GM23338 (cell line): Measurements from ENCODE around the gene CD300H. TPM values are rescaled to one million over a fixed set of nuclear protein-coding genes. Genes with fewer than 3 reads are reported as not detected.

Source experiments
- ATAC-seq: fragments of 200-7000 bp; cut with Tn5 transposase; 3 replicates; pipeline ENCODE4 v1.9.1; 2020
- DNase-seq: peaks from one replicate; pipeline ENCODE4 v3.0.0-alpha.2; 2015; ENCODE audit warnings: low spot score
- H2AFZ ChIP-seq: fragments of 200-600 bp; sonication (generic); 2 replicates; pipeline ENCODE4 v1.8.0; 2016; ENCODE audit warnings: antibody characterized with exemption, mild to moderate bottlenecking, moderate library complexity
- H3F3A ChIP-seq: fragments of 200-600 bp; sonication (generic); replicated peaks from 2 replicates; pipeline ENCODE4 v1.8.0; 2017; ENCODE audit warnings: antibody characterized with exemption, mixed run types, low read depth
- H3K27ac ChIP-seq: fragments of 200-600 bp; sonication (generic); 2 replicates; pipeline ENCODE4 v1.6.1; 2016; ENCODE audit warnings: low read depth
- H3K27me3 ChIP-seq: fragments of 200-600 bp; sonication (generic); 2 replicates; pipeline ENCODE4 v1.8.0; 2016; ENCODE audit warnings: mild to moderate bottlenecking, mixed run types, moderate library complexity; ENCODE audit not compliant: insufficient read depth
- H3K36me3 ChIP-seq: fragments of 200-600 bp; sonication (generic); 2 replicates; pipeline ENCODE4 v1.8.0; 2016; ENCODE audit warnings: mild to moderate bottlenecking; ENCODE audit not compliant: insufficient read depth
- H3K4me1 ChIP-seq: fragments of 200-600 bp; sonication (generic); 2 replicates; pipeline ENCODE4 v1.8.0; 2016; ENCODE audit warnings: mild to moderate bottlenecking, moderate library complexity; ENCODE audit not compliant: insufficient read depth
- H3K4me2 ChIP-seq: fragments of 200-600 bp; sonication (generic); 2 replicates; pipeline ENCODE4 v1.7.1; 2017; ENCODE audit warnings: mixed run types
- H3K4me3 ChIP-seq: fragments of 200-600 bp; sonication (generic); 2 replicates; pipeline ENCODE4 v1.6.1; 2016; ENCODE audit warnings: mixed run types
- H3K79me2 ChIP-seq: fragments of 200-600 bp; sonication (generic); replicated peaks from 2 replicates; pipeline ENCODE4 v1.8.0; 2017; ENCODE audit warnings: mild to moderate bottlenecking; ENCODE audit not compliant: insufficient read depth
- H3K9me2 ChIP-seq: fragments of 200-600 bp; sonication (generic); 2 replicates; pipeline ENCODE4 v1.8.0; 2017; ENCODE audit not compliant: insufficient read depth
- H4K20me1 ChIP-seq: fragments of 200-600 bp; sonication (generic); replicated peaks from 2 replicates; pipeline ENCODE4 v1.8.0; 2017; ENCODE audit warnings: mild to moderate bottlenecking; ENCODE audit not compliant: insufficient read depth
- H3K27ac Mint-ChIP-seq: 2 replicates; pipeline ENCODE4 v1.8.0; 2020; ENCODE audit warnings: inconsistent platforms, mild to moderate bottlenecking, moderate library complexity, mixed read lengths
- H3K27me3 Mint-ChIP-seq: 3 replicates; pipeline ENCODE4 v1.8.0; 2022; ENCODE audit warnings: low read depth, mild to moderate bottlenecking, moderate library complexity, mixed read lengths, inconsistent platforms; ENCODE audit not compliant: insufficient read depth, poor library complexity
- H3K36me3 Mint-ChIP-seq: 3 replicates; pipeline ENCODE4 v1.8.0; 2021; ENCODE audit warnings: low read depth, mild to moderate bottlenecking, inconsistent platforms, moderate library complexity, mixed read lengths
- H3K4me1 Mint-ChIP-seq: 3 replicates; pipeline ENCODE4 v1.8.0; 2020; ENCODE audit warnings: mild to moderate bottlenecking, inconsistent platforms, mixed read lengths
- H3K4me3 Mint-ChIP-seq: 3 replicates; pipeline ENCODE4 v1.8.0; 2021; ENCODE audit warnings: moderate library complexity, mild to moderate bottlenecking, inconsistent platforms, mixed read lengths
- H3K9me3 Mint-ChIP-seq: 3 replicates; pipeline ENCODE4 v1.8.0; 2020; ENCODE audit warnings: moderate library complexity, mild to moderate bottlenecking, inconsistent platforms, mixed read lengths
- CREB1 ChIP-seq: fragments of 250-450 bp; sonication (Bioruptor Pico); IDR thresholded peaks from 2 replicates; pipeline ENCODE4 v1.5.0; 2020; ENCODE audit warnings: low read depth, mild to moderate bottlenecking, moderate library complexity
- EZH2 ChIP-seq: fragments of 200-600 bp; sonication (generic); IDR thresholded peaks from one replicate; pipeline ENCODE4 v1.8.0; 2017; ENCODE audit warnings: antibody characterized with exemption, mild to moderate bottlenecking, low read depth; ENCODE audit not compliant: unreplicated experiment
- EZH2phosphoT487 ChIP-seq: fragments of 200-600 bp; sonication (generic); IDR thresholded peaks from one replicate; pipeline ENCODE4 v1.8.1; 2018; ENCODE audit warnings: antibody characterized with exemption; ENCODE audit not compliant: unreplicated experiment
- NANOG ChIP-seq: IDR thresholded peaks from 2 replicates; pipeline ENCODE4 v1.6.1; 2016; ENCODE audit warnings: antibody characterized with exemption, borderline replicate concordance
- POLR2AphosphoS5 ChIP-seq: IDR thresholded peaks from 2 replicates; pipeline ENCODE4 v1.6.1; 2016; ENCODE audit warnings: antibody characterized with exemption, low read depth
- ZNF331 ChIP-seq: fragments of 250-450 bp; sonication (Bioruptor Pico); IDR thresholded peaks from 2 replicates; pipeline ENCODE4 v1.5.0; 2020; ENCODE audit warnings: low read depth, mild to moderate bottlenecking, moderate library complexity
- polyA plus RNA-seq: library from polyadenylated mRNA; unstranded; fragments of >200 nt; fragmentation: Nextera tagmentation; extraction: Ambion mirVana; gene quantifications from 2 replicates; pipeline ENCODE4 v1.2.1, GENCODE V29; 2016
- total RNA-seq: library from RNA; depleted of rRNA; stranded (reverse); fragments of >200 nt; shearing (Covaris generic); gene quantifications from 2 replicates; pipeline ENCODE4 v1.2.3, GENCODE V29; 2014
- TF ChIP-seq, protein P1 (sequence below): IDR thresholded peaks from one replicate; pipeline ENCODE4 v1.6.1; 2018; ENCODE audit warnings: antibody characterized with exemption; ENCODE audit not compliant: unreplicated experiment
- TF ChIP-seq, protein P2 (sequence below): IDR thresholded peaks from 2 replicates; pipeline ENCODE4 v1.6.1; 2016; ENCODE audit warnings: antibody characterized with exemption

The CD300H gene
- total and polyA plus RNA-seq, 2 experiments from 2014 or later: not detected

DNA sequence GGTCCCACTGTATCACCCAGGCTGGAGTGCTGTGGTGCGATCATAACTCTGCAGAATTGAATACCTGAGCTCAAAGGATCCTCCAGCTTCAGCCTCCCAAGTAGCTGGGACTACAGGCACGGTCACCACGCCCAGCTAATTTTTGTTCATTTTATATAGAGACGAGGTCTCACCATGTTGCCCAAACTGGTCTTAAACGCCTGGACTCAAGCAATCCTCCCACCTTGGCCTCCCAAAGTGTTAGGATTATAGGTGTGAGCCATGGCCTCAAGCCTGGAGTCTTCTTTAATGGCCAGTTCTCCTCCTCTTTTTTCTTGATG lies 36.5 kb downstream of the CD300H start (continued):
- TF ChIP-seq, protein P1, sequence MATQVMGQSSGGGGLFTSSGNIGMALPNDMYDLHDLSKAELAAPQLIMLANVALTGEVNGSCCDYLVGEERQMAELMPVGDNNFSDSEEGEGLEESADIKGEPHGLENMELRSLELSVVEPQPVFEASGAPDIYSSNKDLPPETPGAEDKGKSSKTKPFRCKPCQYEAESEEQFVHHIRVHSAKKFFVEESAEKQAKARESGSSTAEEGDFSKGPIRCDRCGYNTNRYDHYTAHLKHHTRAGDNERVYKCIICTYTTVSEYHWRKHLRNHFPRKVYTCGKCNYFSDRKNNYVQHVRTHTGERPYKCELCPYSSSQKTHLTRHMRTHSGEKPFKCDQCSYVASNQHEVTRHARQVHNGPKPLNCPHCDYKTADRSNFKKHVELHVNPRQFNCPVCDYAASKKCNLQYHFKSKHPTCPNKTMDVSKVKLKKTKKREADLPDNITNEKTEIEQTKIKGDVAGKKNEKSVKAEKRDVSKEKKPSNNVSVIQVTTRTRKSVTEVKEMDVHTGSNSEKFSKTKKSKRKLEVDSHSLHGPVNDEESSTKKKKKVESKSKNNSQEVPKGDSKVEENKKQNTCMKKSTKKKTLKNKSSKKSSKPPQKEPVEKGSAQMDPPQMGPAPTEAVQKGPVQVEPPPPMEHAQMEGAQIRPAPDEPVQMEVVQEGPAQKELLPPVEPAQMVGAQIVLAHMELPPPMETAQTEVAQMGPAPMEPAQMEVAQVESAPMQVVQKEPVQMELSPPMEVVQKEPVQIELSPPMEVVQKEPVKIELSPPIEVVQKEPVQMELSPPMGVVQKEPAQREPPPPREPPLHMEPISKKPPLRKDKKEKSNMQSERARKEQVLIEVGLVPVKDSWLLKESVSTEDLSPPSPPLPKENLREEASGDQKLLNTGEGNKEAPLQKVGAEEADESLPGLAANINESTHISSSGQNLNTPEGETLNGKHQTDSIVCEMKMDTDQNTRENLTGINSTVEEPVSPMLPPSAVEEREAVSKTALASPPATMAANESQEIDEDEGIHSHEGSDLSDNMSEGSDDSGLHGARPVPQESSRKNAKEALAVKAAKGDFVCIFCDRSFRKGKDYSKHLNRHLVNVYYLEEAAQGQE: no peak
- TF ChIP-seq, protein P2, sequence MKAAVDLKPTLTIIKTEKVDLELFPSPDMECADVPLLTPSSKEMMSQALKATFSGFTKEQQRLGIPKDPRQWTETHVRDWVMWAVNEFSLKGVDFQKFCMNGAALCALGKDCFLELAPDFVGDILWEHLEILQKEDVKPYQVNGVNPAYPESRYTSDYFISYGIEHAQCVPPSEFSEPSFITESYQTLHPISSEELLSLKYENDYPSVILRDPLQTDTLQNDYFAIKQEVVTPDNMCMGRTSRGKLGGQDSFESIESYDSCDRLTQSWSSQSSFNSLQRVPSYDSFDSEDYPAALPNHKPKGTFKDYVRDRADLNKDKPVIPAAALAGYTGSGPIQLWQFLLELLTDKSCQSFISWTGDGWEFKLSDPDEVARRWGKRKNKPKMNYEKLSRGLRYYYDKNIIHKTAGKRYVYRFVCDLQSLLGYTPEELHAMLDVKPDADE: no peak
- TF ChIP-seq CREB1 (CRISPR knock-in tag): no peak
- no peak for TF ChIP-seq POLR2AphosphoS5
- no peak for TF ChIP-seq EZH2phosphoT487
- no peak for TF ChIP-seq ZNF331 (CRISPR knock-in tag)
- no peak for TF ChIP-seq EZH2
- no peak for TF ChIP-seq NANOG

DNA sequence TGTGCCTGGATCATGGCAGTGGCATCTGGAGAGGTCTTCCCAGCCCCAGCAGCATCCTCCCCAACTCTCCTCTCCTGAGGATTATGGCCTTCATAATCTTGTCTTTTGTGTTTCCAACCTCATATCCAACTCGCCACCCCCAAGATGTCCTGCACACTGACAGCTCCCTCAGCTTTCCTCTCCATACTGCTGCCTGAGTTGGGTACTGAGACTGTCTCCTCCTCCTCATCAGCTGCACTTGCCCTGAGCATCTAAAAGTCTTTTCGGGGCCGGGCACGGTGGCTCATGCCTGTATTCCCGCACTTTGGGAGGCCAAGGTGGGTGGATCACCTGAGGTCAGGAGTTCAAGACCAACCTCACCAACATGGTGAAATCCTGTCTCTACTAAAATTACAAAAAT lies 38.1 kb downstream of the CD300H start:
- H3K36me3 Mint-ChIP-seq: no peaks in the 10 kb centered on the region
- TF ChIP-seq, protein P1: no peak
- TF ChIP-seq CREB1 (CRISPR knock-in tag): no peak
- TF ChIP-seq NANOG: no peak
- no peak overlapping the region for H3K4me3 ChIP-seq
- H3K27ac ChIP-seq: no peak overlapping the region
- H3K4me2 ChIP-seq: no peak overlapping the region
- H3F3A ChIP-seq: no peaks in the 10 kb centered on the region
- ATAC-seq (no peak), DNase-seq (no peak)
- H2AFZ ChIP-seq: no peak overlapping the region
- no peaks in the 10 kb centered on the region for H3K9me2 ChIP-seq
- no peaks in the 10 kb centered on the region for H4K20me1 ChIP-seq
- no peak overlapping the region for H3K4me3 Mint-ChIP-seq
- H3K27me3 ChIP-seq: no peaks in the 10 kb centered on the region
- H3K27me3 Mint-ChIP-seq: peaks cover 10% of the 10 kb centered on the region
- no peaks in the 10 kb centered on the region for H3K4me1 ChIP-seq
- no peaks in the 10 kb centered on the region for H3K79me2 ChIP-seq
- H3K4me1 Mint-ChIP-seq: peaks cover 4% of the 10 kb centered on the region
- H3K36me3 ChIP-seq: no peaks in the 10 kb centered on the region
- H3K9me3 Mint-ChIP-seq: peaks cover 7% of the 10 kb centered on the region
- H3K27ac Mint-ChIP-seq: no peak overlapping the region
